Neuron (in vitro differentiated cells): ENCODE measurements around the gene HAUS3.
"Not testable (repeated sequence)": the region's sequence is repeated elsewhere in the genome, so short reads cannot be mapped to it uniquely, and the experiment has no call there.

Experiments
- H2AFZ ChIP-seq: one replicate; pipeline ENCODE4 v1.6.1; 2013; ENCODE audit warnings: low read depth, mild to moderate bottlenecking, inconsistent platforms, low read length, moderate library complexity
- H3K27me3 ChIP-seq: one replicate; pipeline ENCODE4 v1.6.1; 2013; ENCODE audit warnings: low read length; ENCODE audit not compliant: insufficient read depth
- H3K36me3 ChIP-seq: one replicate; pipeline ENCODE4 v1.6.1; 2013; ENCODE audit warnings: low read length; ENCODE audit not compliant: insufficient read depth
- H3K4me1 ChIP-seq: one replicate; pipeline ENCODE4 v1.6.1; 2013; ENCODE audit warnings: low read length; ENCODE audit not compliant: insufficient read depth
- H3K4me3 ChIP-seq: 2 replicates; pipeline ENCODE4 v1.5.1; 2013; ENCODE audit warnings: mild to moderate bottlenecking, low read length, moderate library complexity
- H3K9me3 ChIP-seq: one replicate; pipeline ENCODE4 v1.6.1; 2013; ENCODE audit warnings: low read length

The HAUS3 gene

DNA sequence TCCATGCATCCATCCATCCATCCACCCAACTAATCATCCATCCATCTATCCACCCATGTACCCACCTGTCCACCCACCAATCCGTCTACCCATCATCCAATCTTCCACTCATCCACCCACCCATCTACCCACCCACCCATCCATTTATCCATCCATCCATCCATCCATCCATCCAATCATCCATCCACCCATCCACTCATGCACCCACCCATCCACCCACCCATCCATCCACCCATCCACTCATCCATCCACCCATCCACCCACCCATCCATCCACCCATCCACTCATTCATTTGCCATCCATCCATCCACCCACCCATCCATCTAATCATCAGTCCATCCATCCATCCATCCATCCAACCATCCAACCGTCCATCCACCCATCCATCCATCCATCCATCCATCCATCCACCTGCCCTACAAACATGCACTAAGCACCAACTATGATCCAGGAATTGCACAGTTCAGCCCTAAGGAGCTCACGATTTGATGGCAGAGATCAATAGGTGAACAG, 41.3 kb upstream of the HAUS3 start:
- no peaks in the 10 kb centered on the region for H3K4me1 ChIP-seq
- peaks cover 17% of the 10 kb centered on the region for H3K27me3 ChIP-seq
- no peaks in the 10 kb centered on the region for H3K9me3 ChIP-seq
- no peak overlapping the region for H2AFZ ChIP-seq
- H3K36me3 ChIP-seq: no peaks in the 10 kb centered on the region
- H3K4me3 ChIP-seq: no peak overlapping the region

DNA sequence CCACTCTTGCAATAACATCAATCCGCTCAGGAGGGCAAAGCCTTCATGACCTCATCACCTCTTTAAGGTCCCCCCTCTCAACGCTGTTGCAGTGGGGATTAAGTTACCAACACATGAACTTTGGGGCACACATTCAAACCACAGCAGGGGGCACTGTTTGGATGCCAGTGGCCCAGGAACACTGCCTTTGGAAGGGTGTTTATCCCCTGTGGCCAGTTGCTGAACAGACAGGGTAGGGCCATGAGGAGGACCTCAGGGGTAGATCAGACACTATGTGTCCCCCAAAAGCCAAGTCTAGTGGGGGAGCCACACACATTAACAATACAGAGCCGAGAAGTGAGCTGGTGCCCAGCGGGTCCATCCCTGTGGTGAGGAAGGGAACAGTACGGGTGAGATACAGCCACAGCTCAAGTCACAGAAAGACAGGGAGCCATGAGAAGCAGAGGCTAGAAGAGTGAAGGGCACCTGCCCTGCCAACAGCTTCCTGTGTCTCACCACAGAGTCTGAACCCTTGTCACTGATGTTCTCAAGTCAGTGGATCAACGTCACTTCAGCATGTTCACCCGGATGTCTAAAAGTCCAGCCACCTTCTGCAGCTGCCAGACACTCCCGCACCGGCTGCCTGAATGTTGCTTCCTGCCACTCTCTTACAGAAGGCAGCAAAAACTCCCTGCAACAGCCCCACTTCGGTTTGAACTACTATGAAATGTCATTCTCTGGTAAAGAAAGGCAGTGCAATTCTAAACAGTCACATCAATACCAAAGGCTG, 39.8 kb upstream of the HAUS3 start:
- no peak overlapping the region for H3K4me3 ChIP-seq
- H3K4me1 ChIP-seq: no peaks in the 10 kb centered on the region
- no peaks in the 10 kb centered on the region for H3K36me3 ChIP-seq
- no peaks in the 10 kb centered on the region for H3K9me3 ChIP-seq
- H2AFZ ChIP-seq: no peak overlapping the region
- peaks cover 12% of the 10 kb centered on the region for H3K27me3 ChIP-seq

DNA sequence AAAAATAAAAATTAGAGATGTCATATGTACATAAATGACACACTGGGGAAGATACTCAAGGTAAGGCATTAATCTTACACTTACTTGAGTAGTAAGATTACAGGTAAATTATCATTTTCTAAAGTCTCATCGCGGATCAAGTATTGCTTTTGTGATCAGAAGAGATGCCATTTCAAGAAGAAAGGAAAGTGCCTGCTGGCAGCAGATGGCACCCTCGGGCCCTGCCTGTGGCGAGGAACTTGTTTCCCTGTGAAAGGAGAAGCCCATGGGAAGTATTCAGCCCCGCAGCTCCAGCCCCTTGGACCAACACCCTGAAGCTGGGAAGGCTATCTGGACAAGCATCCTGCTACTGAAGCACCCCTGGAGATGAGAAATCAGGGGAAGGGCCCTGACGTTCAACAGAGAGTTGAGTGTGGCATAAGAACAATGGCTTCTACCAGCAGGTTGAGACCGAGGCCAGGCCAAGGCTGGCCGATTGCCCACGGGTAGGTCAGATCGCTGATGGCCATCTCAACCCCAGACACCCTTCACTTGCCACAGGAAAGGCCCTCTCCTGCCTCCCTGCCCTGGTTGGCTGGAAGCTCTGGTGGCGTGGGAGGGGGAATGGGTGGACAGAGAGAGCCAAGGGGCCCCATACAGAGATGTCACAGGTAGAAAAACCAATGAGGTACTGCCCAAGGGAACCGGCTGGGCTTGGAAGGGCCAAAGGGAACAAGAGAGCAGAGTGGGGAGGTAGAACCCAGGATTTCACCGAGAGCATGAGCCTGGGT, 38.8 kb upstream of the HAUS3 start:
- H3K4me3 ChIP-seq: no peak overlapping the region
- H3K4me1 ChIP-seq: no peaks in the 10 kb centered on the region
- H3K36me3 ChIP-seq: no peaks in the 10 kb centered on the region

DNA sequence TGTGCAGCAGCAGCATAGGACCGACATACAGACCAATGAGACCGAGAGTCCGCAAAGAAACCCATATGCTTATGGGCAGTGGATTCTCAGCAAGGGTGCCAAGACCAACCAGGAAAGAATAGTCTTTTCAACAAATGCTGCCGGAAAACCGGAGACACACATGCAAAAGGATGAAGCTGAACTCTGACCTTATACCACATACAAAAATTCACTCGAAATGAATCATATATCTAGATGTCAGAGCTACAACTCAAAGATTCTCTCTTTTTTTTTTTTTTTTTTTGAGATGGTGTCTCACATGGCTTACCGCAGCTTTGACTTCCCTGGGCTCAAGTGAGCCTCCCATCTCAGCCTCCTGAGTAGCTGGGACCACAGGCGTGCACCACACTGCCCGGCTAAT, 36.0 kb upstream of the HAUS3 start:
- Histone ChIP-seq H3K9me3 (no peaks in the 10 kb centered on the region), H2AFZ (no peak overlapping the region), H3K4me3 (no peak overlapping the region), H3K27me3 (peaks cover 9% of the 10 kb centered on the region), H3K4me1 (peaks cover 2% of the 10 kb centered on the region), H3K36me3 (no peaks in the 10 kb centered on the region)

More for the DNA sequence above, 38.8 kb upstream of the HAUS3 start:
- H3K9me3 ChIP-seq: no peaks in the 10 kb centered on the region
- H2AFZ ChIP-seq: no peak overlapping the region
- peaks cover 9% of the 10 kb centered on the region for H3K27me3 ChIP-seq

DNA sequence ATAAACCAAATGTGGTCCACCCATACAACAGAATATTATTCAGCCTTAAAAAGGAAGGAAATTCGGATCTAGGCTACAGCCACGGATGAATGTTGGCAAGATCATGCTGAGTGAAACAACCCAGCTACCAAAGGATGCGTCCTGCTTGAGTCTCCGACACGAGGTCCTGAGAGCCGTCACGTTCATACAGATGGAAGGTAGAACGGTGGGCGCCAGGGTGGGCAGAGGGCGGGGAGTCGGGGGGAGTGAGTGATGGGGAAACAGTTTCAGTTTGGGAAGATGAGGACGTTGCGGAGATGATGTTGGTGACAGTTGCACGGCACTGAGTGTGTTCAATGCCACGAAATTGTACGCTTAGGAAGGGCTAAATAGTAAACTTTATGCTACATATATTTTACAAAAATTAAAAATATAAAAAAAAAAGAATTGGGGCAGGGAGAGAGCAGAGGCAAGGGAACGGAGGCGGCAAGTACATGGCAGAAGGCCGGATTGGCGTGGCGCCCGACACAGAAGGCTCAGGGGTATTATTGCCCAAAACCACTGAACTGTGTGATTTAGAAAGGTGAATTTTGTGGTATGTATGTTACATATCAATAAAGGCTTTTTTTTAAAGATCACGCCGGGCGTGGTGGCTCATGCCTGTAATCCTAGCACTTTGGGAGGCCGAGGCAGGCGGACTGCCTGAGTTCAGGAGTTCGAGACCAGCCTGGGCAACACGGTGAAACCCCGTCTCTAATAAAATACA, 34.8 kb upstream of the HAUS3 start:
- Histone ChIP-seq H3K4me1 (peaks cover 2% of the 10 kb centered on the region), H3K27me3 (peaks cover 17% of the 10 kb centered on the region), H2AFZ (no peak overlapping the region), H3K9me3 (no peaks in the 10 kb centered on the region), H3K36me3 (no peaks in the 10 kb centered on the region), H3K4me3 (no peak overlapping the region)

DNA sequence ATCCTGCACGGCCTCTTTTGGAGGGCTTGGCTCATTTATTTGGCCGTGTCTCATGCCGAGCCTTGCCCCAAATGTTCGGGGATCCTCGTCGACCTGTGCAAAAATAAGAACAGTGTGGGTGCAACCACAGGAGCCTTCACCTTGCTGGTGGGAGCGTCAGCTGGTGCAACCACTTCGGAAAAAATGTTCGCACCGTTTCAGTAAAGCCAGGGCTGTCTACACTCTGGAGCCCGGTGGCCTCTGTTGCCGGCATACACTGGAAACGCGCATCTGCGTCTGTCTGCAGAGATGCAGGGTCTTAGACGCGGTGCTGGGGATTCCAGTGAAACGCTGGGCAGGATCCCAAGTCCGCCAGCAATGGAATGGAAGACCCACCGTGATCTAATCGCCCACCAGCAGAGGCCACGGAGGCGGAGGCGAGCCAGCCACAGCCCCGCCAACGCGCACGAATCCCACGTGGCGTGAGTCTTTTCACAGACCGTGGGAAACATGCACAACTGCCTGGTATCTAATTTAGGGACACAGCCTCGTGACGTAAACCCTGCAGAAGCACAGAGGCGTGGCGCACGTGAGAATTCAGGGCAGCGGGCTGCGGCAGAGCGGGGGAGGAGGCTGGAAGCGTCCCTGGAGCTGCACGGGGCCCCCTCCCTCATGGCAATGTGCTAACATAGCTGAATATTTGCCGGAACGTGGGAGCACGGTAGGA, 33.8 kb upstream of the HAUS3 start:
- Histone ChIP-seq H3K36me3 (no peaks in the 10 kb centered on the region), H3K27me3 (peaks cover 19% of the 10 kb centered on the region), H3K4me1 (peaks cover 2% of the 10 kb centered on the region), H3K9me3 (no peaks in the 10 kb centered on the region), H2AFZ (no peak overlapping the region), H3K4me3 (no peak overlapping the region)

DNA sequence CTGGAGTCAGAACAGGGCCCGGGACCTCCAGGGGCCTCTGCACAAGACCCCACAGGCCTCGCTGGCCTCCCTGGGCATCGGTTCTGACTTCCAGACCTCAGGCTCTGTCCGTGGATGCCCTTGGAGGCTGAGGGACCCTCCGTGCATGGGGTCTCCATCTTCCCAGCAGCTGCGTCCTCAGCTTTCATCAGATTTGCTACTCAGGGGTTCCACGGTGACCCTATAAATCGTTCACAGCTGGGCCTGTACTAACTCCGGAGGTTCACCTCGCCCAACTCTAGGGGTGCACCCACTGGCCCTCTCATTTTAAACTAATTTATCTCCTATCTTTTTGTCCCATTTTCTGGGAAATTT, 33.1 kb upstream of the HAUS3 start:
- not testable (repeated sequence) for H3K4me1 ChIP-seq, H3K36me3 ChIP-seq, H3K4me3 ChIP-seq, H3K9me3 ChIP-seq, H2AFZ ChIP-seq
- peaks cover 20% of the 10 kb centered on the region for H3K27me3 ChIP-seq

DNA sequence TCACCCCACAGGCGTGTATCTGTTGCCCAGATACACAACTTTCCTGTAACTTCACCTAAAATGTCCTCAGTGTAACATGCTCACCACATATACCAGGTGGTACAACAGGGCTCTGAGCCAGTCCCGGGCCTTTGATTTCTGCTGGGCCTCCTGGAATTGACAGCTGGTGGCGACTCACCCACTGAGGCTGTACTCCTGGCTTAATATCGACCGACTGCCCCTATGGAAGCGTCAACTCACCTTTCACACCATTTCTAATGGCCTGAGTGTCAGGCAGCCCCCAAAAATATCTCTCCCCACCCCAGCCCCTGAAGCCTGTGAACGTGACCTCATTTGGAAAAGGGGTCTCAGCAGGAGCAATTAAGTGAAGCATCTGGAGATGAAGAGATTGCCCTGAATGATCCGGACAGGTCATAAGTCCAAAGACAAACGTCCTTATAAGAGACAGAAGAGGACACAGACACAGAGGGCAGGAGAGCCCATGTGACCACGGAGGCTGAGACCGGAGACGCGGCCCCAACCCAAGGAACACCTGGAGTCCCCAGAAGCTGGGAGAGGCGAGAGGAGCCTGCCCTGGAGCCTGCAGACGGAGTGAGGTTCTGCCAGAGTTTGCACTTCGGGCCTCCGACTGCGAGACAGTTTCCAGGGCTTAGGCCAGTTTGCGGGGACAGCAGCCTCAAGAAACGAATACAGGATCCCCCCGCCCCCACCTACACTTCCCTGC, 32.6 kb upstream of the HAUS3 start:
- peaks cover 22% of the 10 kb centered on the region for H3K27me3 ChIP-seq
- H3K4me1 ChIP-seq: peaks cover 2% of the 10 kb centered on the region
- no peak overlapping the region for H2AFZ ChIP-seq
- no peaks in the 10 kb centered on the region for H3K36me3 ChIP-seq
- no peaks in the 10 kb centered on the region for H3K9me3 ChIP-seq
- no peak overlapping the region for H3K4me3 ChIP-seq

DNA sequence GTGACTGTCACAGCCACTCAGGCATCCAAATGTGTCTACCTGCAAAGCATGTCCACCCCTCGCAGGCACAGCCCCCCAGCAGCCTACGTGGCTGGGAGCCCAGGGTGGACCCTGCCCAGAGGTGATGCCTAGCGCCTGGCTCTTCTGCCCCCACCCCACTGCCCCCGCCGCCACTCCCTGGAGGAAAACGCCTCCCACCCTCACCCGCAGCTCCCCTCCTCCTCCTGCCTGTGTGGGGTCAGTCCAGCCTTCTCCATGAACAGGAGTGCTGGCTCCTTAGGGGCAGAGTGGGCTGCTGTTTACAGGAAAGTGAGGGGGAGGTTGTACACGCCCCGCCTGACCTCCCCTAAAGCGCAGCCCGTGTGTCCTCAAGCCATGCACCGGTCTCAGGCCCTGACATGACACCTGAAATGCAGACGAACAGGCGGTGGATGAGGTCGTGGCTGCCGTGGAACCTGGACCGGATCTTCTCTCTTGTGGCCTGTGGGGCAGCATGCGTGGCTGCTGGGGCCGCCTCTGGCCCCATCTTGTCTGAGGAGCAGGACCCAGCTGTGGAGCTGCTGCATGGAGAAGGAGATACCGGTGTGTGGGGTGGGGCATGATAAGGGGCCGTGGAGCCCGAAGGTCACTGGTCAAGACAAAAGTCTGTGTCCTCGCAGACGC, 31.9 kb upstream of the HAUS3 start:
- Histone ChIP-seq H3K9me3 (no peaks in the 10 kb centered on the region), H3K4me1 (peaks cover 4% of the 10 kb centered on the region), H3K36me3 (no peaks in the 10 kb centered on the region), H3K27me3 (peaks cover 22% of the 10 kb centered on the region), H2AFZ (no peak overlapping the region), H3K4me3 (no peak overlapping the region)

DNA sequence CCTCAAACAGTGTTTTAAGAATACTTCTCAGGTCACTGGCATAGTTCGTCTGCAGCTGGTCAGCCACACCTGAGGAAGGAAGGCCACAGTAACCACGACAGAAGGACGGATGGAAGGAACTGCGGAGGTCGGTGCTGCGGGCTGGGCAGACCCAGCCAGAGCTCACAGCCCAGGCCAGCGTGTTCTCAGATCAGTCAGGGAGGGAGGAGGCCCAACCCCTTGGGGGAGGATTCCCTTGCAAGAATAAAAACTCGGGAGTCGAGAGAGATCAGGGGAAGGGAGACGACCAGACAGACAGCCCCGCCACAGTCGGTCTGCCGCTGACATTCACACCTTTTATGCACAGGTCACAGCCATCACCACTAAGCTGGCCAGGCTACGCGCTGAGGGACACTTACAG, 31.3 kb upstream of the HAUS3 start:
- Histone ChIP-seq H3K36me3 (no peaks in the 10 kb centered on the region), H3K4me3 (no peak overlapping the region), H2AFZ (no peak overlapping the region), H3K9me3 (no peaks in the 10 kb centered on the region), H3K27me3 (peaks cover 22% of the 10 kb centered on the region), H3K4me1 (peaks cover 4% of the 10 kb centered on the region)

DNA sequence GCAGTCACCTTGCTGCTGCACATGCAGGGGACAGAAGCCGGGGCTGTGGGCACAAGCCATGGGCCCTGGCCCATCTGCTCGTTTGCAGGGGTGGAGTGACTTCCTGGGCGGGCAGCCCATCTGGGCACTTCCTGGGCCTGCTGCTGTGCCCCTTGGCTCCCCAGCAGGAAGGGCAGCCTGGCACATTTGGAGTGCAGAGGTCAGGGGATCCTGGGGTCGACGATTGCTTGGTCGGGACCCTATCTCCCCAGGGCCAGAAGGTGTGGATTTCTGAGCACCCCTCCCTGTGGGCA, 30.9 kb upstream of the HAUS3 start:
- no peaks in the 10 kb centered on the region for H3K36me3 ChIP-seq
- H3K9me3 ChIP-seq: no peaks in the 10 kb centered on the region
- H2AFZ ChIP-seq: no peak overlapping the region
- peaks cover 22% of the 10 kb centered on the region for H3K27me3 ChIP-seq
- H3K4me1 ChIP-seq: peaks cover 4% of the 10 kb centered on the region
- no peak overlapping the region for H3K4me3 ChIP-seq
